RWPE2 (cell line): Measurements from ENCODE around the gene RAB5IF.

Source experiments
- ATAC-seq: fragments of 200-7000 bp; cut with Tn5 transposase; 3 replicates; pipeline ENCODE4 v1.9.1; 2021; ENCODE audit warnings: low read depth
- DNase-seq: peaks from one replicate; pipeline ENCODE4 v3.0.0-alpha.2; 2020; ENCODE audit warnings: low spot score
- H3K27ac ChIP-seq: fragments of 450-650 bp; 2 replicates; pipeline ENCODE4 v1.5.1; 2017; ENCODE audit warnings: mild to moderate bottlenecking; ENCODE audit not compliant: poor library complexity, severe bottlenecking
- H3K27me3 ChIP-seq: fragments of 250-450 bp; sonication (Bioruptor Pico); 2 replicates; pipeline ENCODE4 v1.5.1; 2021; ENCODE audit warnings: mild to moderate bottlenecking, moderate library complexity; ENCODE audit not compliant: insufficient read depth, poor library complexity, severe bottlenecking
- H3K36me3 ChIP-seq: fragments of 250-450 bp; sonication (Bioruptor Pico); 2 replicates; pipeline ENCODE4 v1.5.1; 2020; ENCODE audit warnings: low read depth, mild to moderate bottlenecking, moderate library complexity
- H3K4me1 ChIP-seq: fragments of 250-450 bp; sonication (Bioruptor Pico); 2 replicates; pipeline ENCODE4 v1.5.1; 2021; ENCODE audit warnings: mild to moderate bottlenecking, moderate library complexity; ENCODE audit not compliant: insufficient read depth, poor library complexity, severe bottlenecking
- H3K4me3 ChIP-seq: fragments of 250-450 bp; sonication (Bioruptor Pico); 2 replicates; pipeline ENCODE4 v1.5.1; 2021; ENCODE audit warnings: mild to moderate bottlenecking, moderate library complexity; ENCODE audit not compliant: severe bottlenecking
- H3K9me3 ChIP-seq: fragments of 250-450 bp; sonication (Bioruptor Pico); 2 replicates; pipeline ENCODE4 v1.5.1; 2021; ENCODE audit warnings: mild to moderate bottlenecking, moderate library complexity; ENCODE audit not compliant: severe bottlenecking
- TF ChIP-seq, protein P1 (sequence below): fragments of 450-650 bp; IDR thresholded peaks from one replicate; pipeline ENCODE4 v1.5.1; 2017; ENCODE audit warnings: mild to moderate bottlenecking, moderate library complexity; ENCODE audit not compliant: poor library complexity, severe bottlenecking

Gene RAB5IF

DNA sequence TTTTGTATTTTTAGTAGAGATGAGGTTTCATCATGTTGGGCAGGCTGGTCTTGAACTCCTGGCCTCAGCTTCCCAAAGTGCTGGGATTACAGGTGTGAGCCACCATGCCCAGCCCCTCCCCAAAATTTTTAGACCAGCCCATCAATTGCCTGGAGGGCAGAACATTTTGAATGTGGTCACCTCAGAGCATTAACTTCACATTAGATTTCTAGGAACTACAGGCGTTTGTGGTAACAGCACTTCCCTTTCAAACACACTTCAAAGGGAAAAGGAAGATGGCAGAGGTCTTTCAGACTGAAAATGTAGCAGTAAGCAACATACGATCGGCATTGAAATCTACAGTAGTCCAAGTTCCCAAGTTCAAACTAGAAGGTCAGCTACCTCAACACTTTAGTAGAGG lies 52.7 kb downstream of the RAB5IF start:
- TF ChIP-seq, protein P1, sequence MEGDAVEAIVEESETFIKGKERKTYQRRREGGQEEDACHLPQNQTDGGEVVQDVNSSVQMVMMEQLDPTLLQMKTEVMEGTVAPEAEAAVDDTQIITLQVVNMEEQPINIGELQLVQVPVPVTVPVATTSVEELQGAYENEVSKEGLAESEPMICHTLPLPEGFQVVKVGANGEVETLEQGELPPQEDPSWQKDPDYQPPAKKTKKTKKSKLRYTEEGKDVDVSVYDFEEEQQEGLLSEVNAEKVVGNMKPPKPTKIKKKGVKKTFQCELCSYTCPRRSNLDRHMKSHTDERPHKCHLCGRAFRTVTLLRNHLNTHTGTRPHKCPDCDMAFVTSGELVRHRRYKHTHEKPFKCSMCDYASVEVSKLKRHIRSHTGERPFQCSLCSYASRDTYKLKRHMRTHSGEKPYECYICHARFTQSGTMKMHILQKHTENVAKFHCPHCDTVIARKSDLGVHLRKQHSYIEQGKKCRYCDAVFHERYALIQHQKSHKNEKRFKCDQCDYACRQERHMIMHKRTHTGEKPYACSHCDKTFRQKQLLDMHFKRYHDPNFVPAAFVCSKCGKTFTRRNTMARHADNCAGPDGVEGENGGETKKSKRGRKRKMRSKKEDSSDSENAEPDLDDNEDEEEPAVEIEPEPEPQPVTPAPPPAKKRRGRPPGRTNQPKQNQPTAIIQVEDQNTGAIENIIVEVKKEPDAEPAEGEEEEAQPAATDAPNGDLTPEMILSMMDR: no peak
- H3K36me3 ChIP-seq: peaks cover 20% of the 10 kb centered on the region; the same call in 1 of the 2 replicates
- no peak for ATAC-seq

More for the DNA sequence above, 52.7 kb downstream of the RAB5IF start:
- Histone ChIP-seq H3K27ac (no peak overlapping the region), H3K9me3 (no peaks in the 10 kb centered on the region), H3K4me3 (no peak overlapping the region), H3K27me3 (no peaks in the 10 kb centered on the region), H3K4me1 (no peaks in the 10 kb centered on the region)
- no peak for DNase-seq
